HuH-7.5 (cell line): ENCODE measurements around the gene TBC1D2.

ENCODE experiments used
- DNase-seq: peaks from one replicate; pipeline ENCODE4 v3.0.0; 2011; ENCODE audit warnings: low spot score

The TBC1D2 gene

GRCh38 chr9:98241357-98242300 is 13.8 kb downstream of the TBC1D2 start:
- no peak for DNase-seq

- no peak for DNase-seq
Measured at GRCh38 chr9:98240475-98240874, 15.0 kb downstream of the TBC1D2 start.

GRCh38 chr9:98236901-98237487 is 18.5 kb downstream of the TBC1D2 start:
- no peak for DNase-seq

- DNase-seq: no peak
Measured at GRCh38 chr9:98235126-98235525, 20.3 kb downstream of the TBC1D2 start.

GRCh38 chr9:98234245-98234825 is 21.1 kb downstream of the TBC1D2 start:
- no peak for DNase-seq

GRCh38 chr9:98232926-98233325 is 22.5 kb downstream of the TBC1D2 start:
- DNase-seq: no peak

DNA sequence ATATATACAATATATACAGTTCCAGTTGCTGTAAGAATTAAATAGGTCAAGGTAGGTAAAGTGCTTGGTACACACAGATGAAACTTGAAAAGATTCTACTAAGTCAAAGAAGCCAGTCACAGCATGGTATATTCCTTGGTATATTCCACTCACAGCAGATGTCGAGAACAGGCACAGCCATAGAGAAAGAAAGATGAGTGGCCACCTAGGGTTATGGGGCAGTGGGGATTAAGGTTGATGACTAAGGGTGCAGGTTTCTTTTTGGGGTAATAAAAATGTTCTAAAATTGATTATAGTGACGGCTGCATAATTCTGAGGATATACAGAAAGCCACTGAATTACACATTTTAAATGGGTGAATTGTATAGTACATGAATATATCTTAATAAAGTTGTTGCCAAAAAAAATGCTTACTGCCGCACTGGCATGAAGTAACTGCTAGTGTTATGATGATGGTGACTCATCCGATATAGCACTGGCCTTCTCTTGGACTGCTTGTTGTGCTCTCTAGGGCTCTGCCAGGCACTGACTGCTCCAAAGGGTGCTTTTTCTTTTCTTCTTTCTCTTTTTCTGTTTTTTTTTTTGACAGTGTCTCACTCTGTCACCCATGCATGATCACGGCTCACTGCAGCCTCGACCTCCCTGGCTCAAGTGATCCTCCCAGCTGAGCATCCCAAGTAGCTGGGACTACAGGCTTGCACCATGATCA is 23.5 kb downstream of the TBC1D2 start:
- no peak for DNase-seq

DNA sequence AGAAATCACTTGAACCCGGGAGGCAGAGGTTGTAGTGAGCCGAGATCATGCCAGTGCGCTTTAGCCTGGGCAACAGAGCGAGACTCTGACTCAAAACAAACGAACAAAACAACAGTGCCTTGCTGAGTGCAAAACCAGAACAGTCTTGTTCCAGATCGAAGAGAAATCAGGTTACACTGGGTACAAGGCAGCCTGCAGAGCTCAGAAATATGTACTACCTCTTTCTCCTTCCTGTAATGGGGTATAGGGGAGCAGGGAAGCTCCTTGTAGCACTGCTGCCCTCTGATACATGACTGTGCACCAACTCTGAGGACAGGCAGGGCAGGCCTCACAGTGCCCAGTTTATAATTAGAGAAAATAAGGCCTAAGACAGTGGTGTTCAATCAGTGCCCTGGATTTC is 24.7 kb downstream of the TBC1D2 start:
- no peak for DNase-seq

- DNase-seq: no peak
Measured at GRCh38 chr9:98230304-98230703, 25.1 kb downstream of the TBC1D2 start.

- DNase-seq: no peak
Measured at GRCh38 chr9:98229620-98230019, 25.8 kb downstream of the TBC1D2 start.

DNA sequence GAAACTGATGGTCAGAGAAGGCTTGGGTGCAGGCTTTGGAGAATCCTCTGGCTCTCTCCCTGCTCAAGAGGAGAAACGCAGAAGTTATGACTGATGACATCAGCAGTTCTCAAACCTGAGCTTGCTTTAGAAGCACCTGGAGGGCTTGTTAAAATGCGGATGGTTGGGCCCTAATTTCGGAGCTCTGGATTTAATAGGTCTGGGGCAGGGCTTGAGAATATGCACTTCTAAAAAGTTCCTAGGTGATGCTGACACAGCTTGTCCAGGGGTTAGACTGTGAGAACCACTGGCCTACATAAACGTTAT is 26.4 kb downstream of the TBC1D2 start:
- DNase-seq: no peak

DNA sequence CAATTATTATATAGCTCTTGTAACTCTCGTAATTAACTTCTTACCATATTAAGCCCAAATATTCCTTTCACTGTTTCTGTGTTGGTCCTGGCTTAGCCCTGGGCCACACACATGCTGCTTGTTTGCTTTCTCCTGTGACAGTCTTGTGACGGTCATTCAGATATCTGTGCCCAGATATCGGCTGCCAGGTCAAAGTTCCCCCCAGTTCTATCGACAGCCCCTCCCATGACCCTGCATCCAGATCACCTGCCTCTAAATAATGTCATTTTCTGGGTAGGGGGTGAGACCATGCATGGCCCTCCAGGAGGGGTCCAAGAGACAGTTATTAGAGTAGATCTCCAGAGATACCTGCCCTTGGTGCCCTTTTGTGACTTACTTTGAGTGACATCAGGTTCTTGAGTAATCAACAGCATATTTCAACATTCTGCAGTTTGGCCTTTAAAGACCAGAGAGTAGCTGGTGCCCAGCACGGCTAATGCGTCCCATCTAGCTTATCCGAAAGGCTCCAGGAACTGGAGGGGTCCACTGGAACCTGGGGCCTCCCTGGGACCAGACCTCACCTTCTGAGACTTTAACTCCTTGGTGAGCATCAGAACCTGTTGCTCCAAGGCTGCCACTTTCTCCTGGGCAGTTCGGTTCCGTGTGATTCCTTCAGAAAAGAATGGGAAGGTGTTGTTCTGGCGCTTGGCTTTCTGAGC is 26.9 kb downstream of the TBC1D2 start:
- DNase-seq: peak; percentile 55

- no peak for DNase-seq
Measured at GRCh38 chr9:98227883-98228282, 27.6 kb downstream of the TBC1D2 start.

DNA sequence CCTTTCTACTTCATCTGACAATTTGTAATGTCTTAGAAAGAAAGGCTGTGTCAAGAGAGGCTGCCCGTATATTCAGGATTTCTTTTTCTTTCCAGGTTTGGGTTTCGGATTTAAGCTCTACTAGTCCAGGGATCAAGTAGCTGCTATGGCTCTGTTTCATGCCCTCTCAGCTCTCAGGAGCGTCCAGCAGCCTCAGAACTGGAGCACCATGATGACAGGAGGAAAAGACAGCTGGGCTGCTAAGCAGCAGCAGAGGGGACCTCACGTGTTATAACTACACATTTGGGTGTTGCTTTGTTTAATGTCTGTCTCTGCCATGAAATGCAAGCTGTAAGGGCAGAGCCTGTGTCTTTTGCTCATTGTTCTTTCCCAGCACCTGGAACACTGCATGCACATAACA is 28.5 kb downstream of the TBC1D2 start:
- no peak for DNase-seq

DNA sequence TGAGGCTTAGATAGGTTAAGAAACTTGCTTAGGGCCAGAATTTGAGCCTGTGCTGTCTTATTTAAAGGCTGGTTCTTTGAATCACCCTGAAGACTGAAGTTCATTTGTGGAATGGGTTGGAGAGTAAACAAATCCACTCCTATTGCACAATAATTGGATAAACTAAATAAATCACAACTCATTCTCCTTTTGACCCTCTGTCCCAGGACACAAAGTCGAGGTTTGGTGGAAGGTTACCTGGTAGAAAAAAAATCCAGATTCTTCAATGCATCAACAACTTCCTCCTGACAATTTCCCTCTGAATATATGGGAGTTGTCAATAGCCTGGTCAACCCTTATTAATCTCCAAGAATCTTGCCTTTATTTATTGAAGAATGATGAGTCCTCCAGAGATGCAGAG is 28.9 kb downstream of the TBC1D2 start:
- no peak for DNase-seq

DNA sequence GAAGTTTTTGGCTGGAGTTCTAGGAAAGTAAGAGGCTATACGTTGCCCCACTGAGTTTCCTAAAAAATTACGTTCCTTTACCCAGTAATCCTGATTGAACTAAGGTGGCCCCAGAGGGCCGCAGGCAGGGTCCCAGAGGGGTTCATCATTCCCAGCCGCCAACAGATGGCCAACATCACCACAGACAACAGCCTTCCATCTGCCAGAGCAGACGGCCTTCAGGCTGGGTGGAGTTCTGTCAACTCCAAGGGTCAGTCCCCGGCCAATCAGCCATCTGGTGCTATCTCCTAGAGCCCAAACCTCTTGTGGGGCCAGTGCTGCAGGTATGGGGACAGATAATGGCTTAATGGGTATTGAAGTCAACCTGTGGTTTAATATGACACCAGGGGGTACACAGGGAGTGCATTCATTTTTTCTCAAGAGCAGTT is 30.4 kb downstream of the TBC1D2 start:
- peak; percentile 46 for DNase-seq

GRCh38 chr9:98222885-98223691 is 32.4 kb downstream of the TBC1D2 start:
- no peak for DNase-seq

DNA sequence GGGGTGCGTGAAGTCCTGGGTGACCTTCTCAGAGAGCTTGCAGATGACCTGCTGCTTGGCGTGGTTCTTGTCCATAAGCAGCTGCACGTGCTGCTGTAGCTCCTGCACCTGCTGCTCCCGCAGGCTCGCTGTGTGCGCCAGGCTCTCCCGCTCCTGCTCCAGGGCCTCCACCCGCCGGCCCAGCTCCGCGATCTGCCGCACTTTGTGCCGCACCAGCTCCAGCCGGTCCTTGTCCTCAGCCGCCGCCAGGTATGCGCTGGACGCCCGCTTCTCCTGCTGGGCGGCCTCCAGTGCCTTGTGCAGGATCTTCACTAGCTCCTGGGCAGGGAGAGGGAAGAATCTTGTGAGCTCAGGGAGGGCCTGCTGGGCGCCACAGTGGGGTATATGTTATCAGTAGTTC is 34.5 kb downstream of the TBC1D2 start:
- DNase-seq: no peak

- DNase-seq: no peak
Measured at GRCh38 chr9:98219794-98220370, 35.6 kb downstream of the TBC1D2 start.

DNA sequence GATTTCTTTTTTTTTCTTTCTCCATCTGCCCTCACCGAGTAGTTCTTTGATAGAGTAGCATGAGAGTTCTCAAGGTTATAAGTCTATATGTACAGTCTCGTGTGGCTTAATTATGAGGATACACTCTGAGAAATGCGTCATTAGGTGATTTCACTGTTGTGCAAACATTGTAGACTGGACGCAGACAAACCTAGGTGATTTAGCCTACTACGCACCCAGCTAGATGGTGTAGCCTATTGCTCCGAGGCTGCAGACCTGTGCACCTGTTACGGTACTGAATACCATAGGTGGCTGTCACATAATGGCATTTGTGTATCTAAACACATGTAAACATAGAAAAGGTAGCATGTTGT is 36.1 kb downstream of the TBC1D2 start:
- DNase-seq: no peak
